Ramos (cell line): ENCODE measurements around the gene ATP8A2.
"Not testable (repeated sequence)": the region's sequence is repeated elsewhere in the genome, so short reads cannot be mapped to it uniquely, and the experiment has no call there.

Experiments
- in situ Hi-C: fragments of 300-500 bp; cut with MboI; formaldehyde crosslinking; loops from one replicate; pipeline ENCODE4 v1.14.3; 2022; ENCODE audit warnings: low sequenced_read_pairs; ENCODE audit not compliant: unreplicated experiment

The ATP8A2 gene

DNA sequence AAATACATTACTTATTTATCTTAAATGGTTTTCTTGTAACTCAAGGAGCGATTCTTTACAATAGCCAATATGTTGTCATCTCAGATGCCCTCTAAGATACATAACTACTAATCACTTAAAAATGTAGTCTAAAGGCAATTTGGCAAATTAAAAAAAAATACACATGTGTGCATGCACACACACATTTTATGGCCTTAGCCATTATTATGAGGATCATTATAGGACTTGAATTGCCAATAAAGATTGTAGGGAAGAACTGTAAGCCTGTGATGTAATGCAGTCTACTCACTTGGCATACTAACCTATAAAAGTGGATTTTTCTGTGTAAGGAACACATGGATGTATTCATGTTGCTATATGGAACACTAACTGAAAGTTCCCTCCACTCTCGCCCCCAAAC lies 405.7 kb downstream of the ATP8A2 start:
- in situ Hi-C loops: no loop called here

DNA sequence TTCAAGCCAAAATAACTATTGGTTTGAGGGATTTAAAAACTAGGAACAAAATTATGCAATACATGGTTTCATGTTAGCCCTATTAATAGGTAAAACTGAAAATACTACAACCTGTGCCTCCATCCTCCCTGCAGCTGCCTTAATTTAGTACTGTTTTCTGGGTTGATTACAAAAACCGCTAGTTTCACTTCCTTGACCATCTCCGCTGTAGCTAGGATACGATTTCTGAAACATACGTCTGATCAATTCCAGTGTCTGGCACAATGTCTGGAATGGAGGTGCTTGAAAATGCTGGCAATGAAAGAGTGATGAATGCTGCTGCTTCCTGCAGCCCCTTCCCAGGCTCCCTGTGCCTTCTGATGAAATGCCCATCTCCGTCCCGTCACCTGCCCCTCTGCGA lies 406.6 kb downstream of the ATP8A2 start:
- in situ Hi-C loops: no loop called here

DNA sequence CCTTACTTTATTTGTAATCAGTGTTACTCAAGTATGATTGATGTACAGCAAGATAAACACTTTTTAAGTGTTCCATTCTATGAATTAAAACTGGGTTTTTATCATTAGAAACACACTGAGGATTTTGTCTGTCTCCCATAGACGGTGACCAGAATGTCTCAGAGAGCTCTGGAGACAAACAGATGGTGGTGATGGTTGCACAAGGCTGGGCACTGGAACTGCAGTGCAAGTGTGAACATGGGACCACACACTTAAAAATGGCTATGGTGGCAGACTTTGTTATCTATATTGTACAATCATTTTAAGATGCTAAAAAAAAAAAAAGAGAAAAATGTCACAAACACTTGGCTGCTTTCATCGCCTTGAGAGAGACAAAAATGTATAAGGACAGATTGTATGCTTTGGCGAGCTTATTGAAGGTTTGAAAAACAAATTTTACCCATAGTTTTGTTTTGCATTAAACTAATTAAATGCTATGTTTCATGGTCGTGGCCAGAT lies 407.1 kb downstream of the ATP8A2 start:
- in situ Hi-C loops: no loop called here

DNA sequence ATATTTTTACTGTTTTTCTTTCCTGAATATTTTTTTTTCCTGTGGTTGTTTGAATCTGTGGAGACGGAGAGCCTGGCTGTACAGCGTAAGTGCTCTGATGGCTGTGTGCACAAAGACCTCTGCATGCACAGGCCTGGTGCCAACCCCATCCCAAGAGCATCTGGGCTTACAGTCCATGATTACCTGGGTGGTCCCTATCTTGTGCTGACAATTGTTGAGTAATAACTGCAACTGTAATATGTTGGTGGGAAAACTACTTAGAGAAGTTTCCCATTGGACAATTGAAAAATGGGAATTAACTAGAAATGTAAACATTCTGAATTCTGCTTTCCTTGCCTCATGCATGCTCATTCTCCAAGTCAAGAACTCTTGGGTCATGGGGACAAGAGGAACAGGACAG lies 411.3 kb downstream of the ATP8A2 start:
- in situ Hi-C loops: no loop called here

DNA sequence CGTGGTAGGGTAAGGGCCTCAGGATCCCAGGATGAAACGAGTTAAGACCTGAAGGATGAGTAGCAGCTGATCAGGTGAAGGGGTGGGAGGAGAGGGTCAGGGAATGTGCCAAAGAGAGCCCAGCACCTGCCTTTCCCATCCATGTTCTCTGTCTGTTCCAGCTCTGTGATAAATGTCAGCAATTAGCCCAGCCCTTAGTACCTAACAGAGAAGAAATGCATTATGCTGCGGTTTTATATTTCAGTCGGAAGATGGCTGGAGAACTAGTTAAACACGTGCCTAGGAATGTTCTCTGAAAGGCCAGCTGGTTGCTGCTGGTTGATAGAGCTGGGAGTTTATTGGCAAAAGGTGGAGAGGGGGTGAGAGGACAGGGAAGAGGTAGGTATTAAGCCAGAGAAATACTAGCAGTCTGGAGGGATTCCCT lies 411.8 kb downstream of the ATP8A2 start:
- in situ Hi-C loops: no loop called here

DNA sequence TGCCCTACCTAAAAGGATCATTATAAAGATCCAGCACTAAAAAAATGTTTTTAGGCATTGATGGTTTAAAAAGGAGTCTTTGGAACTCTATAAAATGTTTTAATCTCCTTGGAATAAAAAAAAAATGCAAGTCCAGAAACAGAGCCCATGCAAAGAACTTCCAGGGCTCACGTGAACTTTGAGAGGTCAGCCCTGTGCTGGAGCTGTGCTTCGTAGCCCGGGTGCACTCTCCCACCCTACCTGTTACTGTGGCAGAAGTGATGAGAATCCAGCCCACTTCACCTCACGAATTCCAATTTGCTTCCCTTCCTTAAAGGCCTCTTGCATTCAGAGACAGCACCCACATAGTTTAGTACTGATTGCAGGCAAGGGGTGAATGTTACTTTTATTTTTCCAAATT lies 412.3 kb downstream of the ATP8A2 start:
- in situ Hi-C loops: no loop called here

DNA sequence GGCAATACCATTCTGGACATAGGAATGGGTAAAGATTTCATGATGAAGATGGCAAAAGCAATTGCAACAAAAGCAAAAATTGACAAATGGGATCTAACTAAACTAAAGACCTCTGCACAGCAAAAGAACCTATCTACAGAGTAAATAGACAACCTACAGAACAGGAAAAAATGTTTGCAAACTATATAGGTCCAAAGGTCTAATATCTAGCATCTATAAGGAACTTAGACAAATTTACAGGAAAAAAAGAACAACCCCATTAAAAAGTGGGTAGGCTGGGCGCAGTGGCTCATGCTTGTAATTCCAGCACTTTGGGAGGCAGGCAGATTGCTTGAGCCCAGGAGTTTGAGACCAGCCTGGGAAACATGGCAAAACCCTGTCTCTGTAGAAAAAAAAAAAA lies 418.4 kb downstream of the ATP8A2 start:
- in situ Hi-C loops: not testable (repeated sequence)

DNA sequence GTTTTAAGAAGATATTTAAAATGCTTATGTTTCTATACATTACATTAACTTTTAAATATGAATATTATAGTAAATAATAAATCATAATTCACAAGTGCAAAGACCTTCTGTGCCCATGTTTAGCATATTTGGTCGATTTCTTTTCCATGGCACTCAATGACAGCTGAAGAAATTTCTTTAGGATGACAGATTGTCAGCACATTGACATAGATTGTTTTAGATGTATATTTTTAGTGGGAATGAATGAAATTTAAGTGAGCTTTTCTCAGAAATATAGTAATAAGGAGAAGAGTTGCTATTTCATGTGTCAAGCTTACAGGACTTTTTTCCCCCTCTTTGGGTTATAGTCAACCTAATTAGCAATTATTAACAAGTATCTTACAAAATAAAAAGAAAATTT lies 423.5 kb downstream of the ATP8A2 start:
- in situ Hi-C loops: no loop called here

DNA sequence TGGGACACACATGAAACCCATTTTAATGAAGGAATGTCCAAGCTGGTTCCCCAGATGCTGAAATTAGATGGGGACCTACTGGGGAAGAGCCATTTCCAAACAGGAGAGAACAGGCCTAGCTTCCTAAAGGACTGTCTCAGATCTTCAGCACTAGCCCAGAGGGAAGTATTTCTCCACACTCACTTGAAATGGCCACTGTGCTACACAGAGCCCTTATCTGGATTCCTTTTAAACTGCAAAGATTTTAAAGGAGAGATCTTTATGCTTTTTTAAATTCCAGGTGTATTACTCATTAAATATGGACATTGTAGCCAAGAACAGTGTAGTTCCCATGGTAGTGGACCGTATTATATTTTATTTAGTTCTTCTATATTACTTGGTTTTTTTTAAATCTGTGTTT lies 424.7 kb downstream of the ATP8A2 start:
- in situ Hi-C loops: no loop called here

DNA sequence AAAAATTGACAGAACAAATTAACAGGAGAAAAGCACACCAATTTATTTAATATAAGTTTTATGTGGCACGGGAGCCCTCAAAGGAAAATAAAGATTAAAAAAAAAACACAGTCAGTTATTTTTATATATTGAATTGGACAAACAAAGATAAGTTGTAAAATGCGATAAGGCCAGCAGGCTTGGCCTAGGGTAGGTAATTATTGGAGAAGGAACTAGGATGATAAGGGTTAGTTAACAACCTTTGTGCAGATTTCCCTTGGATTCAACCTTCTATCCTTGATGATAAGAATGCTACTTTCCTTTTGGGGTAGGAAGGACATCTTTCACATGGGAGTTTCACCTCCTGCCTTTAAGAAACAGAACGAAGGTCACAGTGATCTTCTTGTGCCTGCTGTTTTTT lies 427.2 kb downstream of the ATP8A2 start:
- in situ Hi-C loops: no loop called here

DNA sequence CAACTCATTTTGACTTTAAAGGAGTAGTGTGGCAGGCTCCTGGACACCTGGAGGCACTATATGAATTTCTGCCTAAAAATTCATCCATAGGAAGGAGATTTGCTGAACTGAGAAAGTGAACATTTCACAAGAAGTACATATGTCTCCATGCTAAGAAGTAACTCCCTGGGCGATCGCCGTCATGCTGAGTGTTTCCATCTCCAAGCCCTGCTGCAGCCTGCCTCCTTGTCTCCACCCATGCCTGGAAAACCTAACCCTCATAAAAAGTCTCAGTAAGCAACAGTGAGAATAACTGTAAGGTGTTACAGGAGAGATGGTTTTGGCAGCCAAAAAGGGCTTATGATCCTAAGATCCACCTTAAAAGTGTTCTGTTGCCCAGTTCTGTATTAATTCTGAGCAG lies 428.7 kb downstream of the ATP8A2 start:
- in situ Hi-C loops: no loop called here

DNA sequence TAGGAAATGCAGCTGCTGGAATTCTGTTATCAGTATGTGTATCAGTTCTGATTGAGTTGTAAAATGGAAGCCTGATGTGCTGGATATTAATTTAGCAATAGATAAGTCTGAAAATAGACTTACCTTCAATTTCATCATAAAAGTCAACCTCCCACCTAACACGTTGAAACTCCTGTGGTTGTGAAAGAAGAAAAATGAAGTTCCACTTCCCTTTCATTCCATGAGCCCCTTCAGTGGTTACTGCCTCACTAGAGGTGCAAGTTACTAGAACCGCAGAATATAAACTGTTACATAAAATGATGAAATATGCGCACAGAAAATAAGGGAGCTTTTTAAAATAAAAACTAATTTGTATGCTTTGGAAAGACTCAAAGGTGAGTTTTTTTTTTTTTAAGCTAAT lies 430.8 kb downstream of the ATP8A2 start:
- in situ Hi-C loops: no loop called here

DNA sequence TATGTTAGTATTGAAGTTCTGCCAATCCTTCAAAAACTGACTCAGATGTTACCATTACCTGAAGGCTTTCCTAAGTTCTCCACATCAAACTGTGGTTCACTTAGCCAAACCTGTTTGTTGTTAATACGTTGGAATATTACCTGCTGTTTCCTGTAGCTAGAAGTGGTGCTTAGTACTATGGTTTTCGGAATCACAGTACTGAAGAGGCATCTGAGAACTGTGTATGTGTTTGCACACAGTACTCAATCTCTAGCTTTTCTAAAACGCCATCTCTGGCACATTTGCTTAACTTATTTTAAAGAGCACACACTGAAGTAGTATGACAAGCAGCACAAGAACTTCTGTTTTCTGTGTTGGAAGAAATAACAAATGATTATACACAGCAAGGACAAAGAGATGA lies 431.9 kb downstream of the ATP8A2 start:
- in situ Hi-C loops: no loop called here

DNA sequence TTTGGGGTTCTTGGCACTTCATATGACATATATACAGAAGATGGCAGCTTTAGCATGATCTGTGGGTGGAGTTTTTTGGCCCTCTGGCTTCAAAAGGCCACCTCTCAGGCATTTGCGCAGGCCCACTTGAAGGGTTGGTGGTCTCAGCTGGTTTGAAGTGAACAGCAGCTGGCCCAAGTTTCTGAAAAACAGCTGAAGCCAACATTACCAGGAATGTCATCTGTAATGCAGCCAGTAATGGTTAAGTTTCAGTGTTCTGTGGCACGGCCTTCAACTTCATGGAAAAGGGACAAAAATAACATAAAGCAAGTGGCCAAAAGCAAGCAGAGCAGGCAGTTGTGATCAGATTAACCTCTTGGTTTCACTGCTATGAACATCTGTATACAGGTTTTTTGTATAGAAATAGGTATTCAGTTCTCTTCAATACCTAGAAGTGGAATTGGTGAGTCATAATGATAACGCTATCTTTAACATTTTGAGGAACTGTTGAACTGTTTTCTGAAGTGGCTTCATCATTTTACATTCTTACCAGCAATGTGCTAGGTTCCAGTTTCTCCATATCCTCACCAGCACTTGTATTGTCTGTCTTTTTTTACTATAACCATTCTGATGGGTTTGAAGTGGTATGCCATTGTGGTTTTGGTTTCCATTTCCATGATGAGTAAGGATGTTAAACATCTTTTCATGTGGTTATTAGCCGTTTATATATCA lies 434.6 kb downstream of the ATP8A2 start:
- in situ Hi-C loops: no loop called here

DNA sequence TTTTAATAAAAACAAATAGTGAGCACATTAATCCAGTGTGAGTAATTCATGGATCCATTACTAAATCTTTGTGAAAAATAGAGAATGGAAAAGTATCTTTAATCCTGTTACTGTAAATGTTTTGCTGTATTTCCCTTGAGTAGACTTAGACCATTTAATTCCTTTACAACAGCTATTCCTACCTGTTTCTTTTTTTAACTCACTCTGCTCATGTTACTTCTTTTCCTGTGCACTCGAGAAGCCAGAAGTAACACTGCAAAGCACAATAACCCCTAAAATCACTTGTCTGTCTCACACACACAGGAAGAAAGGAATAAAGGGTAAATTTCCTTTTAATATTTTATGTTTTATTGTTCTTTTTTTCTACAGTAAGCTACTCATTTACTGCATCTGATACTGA lies 435.8 kb downstream of the ATP8A2 start:
- in situ Hi-C loops: no loop called here

DNA sequence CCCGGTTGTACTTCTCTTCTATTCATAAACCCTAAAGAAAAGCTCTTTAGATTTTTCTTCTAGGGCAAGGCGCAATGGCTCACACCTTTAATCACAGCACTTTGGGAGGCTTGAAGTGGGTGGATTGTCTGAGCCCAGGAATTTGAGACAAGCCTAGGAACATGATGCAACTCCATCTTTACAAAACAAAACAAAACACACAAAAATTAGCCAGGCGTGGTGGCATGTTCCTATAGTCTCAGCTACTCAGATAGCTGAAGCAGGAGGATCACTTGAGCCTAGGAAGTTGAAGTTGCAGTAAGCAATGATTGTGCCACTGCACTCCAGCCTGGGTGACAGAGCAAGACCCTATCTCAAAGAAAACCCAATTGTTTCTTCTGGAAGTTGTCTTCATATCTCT lies 439.7 kb downstream of the ATP8A2 start:
- in situ Hi-C loops: no loop called here

DNA sequence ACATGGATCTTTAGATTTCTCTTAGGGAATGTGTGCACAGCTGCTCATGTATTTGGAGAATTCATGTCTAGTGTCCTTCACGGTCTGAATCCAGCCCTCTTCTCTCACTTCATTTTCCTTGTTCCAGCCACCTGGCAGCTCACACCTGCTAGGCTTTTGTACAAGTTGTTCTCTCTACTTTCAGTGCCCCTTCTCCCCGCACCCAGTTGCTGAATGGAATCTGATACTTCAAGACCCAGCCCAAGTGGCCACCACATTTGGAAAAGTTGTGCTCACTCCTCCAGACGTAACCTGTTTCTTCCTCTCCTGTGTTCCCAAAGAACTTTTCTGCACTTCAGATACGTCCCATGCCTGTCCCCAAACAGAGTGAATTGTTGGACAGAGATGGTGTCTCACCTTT lies 444.5 kb downstream of the ATP8A2 start:
- in situ Hi-C loops: no loop called here

DNA sequence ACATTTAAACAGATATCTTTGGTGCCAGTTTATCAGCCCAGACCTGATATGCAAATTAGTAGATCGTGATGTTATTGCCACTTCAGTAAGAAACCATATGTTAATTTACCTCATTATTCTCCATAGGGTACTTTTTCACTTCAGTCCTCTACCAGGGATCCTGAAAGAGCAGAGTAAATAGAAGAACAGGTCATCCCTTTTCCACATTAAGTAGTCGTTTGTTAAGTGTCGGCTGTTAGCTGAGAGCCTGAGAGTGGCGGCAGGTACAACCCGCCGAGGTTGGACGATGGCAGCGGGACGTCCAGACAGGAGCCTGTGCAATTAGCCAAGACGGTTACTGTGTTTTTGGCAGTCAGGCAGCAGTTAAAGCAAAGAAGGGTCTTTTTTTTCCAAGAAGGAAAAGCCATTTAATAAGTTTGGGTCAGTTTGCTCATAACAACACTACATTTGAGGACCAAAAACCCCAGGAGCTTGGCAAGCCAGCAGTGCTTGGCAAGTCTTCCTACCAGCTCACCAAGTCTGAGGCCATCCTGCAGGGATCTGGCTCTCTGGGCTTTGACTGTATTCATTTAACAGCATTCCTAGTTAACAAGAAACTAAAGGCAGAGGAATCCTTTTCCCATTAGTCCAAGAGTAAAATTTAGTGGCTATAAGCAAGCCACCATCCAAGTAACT lies 448.2 kb downstream of the ATP8A2 start:
- in situ Hi-C loops: no loop called here

DNA sequence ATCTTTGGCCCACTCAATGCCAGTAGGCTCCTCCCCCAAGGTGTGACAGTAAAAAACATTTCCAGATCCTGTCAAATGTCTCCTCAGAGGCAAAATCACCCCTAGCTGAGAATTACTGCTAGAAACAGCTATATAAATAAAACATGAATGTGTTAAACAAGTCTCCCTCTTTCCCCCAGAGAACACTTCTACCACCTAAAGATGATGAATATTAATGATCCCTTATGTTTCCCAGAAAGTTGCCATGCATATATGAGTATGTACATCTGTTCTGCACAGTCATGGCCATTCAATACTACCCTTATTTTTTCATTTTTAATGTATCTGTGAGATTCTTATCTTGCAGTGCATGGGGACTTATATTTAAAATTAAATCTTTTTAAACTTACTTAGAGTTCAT lies 450.0 kb downstream of the ATP8A2 start:
- in situ Hi-C loops: no loop called here

DNA sequence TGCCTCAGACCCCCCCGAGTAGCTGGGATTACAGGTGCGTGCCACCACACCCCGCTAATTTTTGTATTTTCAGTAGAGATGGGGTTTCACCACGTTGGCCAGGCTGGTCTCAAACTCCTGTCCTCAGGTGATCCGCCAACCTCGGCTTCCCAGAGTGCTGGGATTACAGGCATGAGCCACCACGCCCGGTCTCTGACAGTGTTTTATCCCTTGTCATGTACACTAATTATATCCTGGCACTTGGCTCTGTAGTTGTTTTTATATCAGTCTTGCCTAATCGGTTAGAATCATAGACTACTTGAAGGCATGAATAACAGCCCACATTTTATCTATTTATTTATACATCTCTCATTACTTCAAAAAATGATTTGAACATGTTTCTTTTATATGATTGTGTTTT lies 455.4 kb downstream of the ATP8A2 start:
- in situ Hi-C loops: not testable (repeated sequence)

DNA sequence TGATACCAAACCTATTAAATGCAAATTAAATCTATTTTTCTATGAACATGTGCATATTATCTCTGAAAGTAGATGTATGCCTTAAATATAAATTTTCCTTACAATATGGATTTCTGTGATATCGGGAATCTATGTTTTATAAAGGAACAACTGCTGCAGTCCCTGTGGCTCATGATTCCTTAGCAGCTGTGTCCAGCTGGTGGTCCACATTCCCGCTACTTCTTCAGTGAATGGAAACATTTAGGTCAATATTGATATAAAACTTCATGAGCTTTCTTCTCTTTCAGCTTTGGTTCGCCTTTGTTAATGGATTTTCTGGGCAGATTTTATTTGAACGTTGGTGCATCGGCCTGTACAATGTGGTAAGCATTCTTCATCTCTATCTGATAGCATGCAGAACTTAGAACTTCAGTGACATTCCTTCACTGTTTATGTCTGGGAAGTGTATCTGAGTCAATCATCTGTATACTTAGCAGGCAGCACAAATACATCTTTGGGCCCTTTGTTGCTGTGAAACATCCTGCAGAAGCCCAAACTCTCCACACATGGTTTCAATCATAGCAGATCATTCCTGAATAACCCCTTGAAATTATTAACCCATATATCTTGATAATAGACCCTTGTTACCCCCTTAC lies 456.2 kb downstream of the ATP8A2 start:
- in situ Hi-C loops: no loop called here

DNA sequence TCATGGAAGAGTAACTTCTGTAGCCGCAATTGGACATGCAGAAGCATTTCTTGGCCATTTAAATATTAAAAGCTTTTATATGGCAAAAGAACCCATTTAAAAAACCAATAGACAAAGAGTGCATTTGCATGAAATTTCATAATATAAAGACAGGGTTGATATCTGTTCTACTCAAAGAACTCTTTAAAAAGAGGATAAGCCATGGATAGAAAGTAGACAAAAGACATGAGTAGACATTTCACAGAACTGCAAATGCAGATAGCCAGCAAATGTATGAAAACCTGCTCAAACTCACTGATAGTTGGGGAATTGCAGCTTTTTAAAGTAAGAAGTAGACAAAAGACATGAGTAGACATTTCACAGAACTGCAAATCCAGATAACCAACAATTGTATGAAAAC lies 462.0 kb downstream of the ATP8A2 start:
- in situ Hi-C loops: no loop called here
